HEK293T (cell line): ENCODE measurements around the gene BCAT1.

Experiments used
- ARNT ChIP-seq: fragments of 450-650 bp; IDR thresholded peaks from 2 replicates; pipeline ENCODE4 v1.6.1; 2017; ENCODE audit warnings: mild to moderate bottlenecking
- BHLHE40 ChIP-seq: fragments of 450-650 bp; IDR thresholded peaks from 2 replicates; pipeline ENCODE4 v1.6.1; 2016; ENCODE audit warnings: mild to moderate bottlenecking, moderate library complexity, borderline replicate concordance
- CTBP1 ChIP-seq: fragments of 450-650 bp; IDR thresholded peaks from 2 replicates; pipeline ENCODE4 v1.6.1; 2016; ENCODE audit warnings: borderline replicate concordance
- ELF4 ChIP-seq: fragments of 450-650 bp; IDR thresholded peaks from 2 replicates; pipeline ENCODE4 v1.6.1; 2017; ENCODE audit warnings: antibody characterized with exemption
- FOXA1 ChIP-seq: fragments of 450-650 bp; IDR thresholded peaks from 2 replicates; pipeline ENCODE4 v1.6.1; 2016; ENCODE audit warnings: mild to moderate bottlenecking
- FOXK2 ChIP-seq: fragments of 450-650 bp; IDR thresholded peaks from 2 replicates; pipeline ENCODE4 v1.6.1; 2016; ENCODE audit warnings: mild to moderate bottlenecking
- FOXM1 ChIP-seq: fragments of 450-650 bp; IDR thresholded peaks from 2 replicates; pipeline ENCODE4 v1.6.1; 2017; ENCODE audit warnings: mild to moderate bottlenecking, borderline replicate concordance
- LEF1 ChIP-seq: fragments of 450-650 bp; IDR thresholded peaks from 2 replicates; pipeline ENCODE4 v1.6.1; 2017; ENCODE audit warnings: mild to moderate bottlenecking, borderline replicate concordance
- NFRKB ChIP-seq: fragments of 450-650 bp; IDR thresholded peaks from 2 replicates; pipeline ENCODE4 v1.6.1; 2016; ENCODE audit warnings: mild to moderate bottlenecking, moderate library complexity
- PKNOX1 ChIP-seq: fragments of 450-650 bp; IDR thresholded peaks from 2 replicates; pipeline ENCODE4 v1.6.1; 2016
- SP1 ChIP-seq: fragments of 450-650 bp; IDR thresholded peaks from 2 replicates; pipeline ENCODE4 v1.6.1; 2017
- SUZ12 ChIP-seq: fragments of 450-650 bp; IDR thresholded peaks from 2 replicates; pipeline ENCODE4 v1.6.1; 2016; ENCODE audit warnings: mild to moderate bottlenecking
- TARDBP ChIP-seq: fragments of 450-650 bp; IDR thresholded peaks from 2 replicates; pipeline ENCODE4 v1.6.1; 2016

GRCh38 chr12:24823808-24824515 is 124.9 kb downstream of the BCAT1 start:
- no peak for TF ChIP-seq SP1
- no peak for TF ChIP-seq BHLHE40
- TF ChIP-seq FOXM1: no peak
- TF ChIP-seq ARNT: no peak
- no peak for TF ChIP-seq FOXA1
- no peak for TF ChIP-seq PKNOX1
- TF ChIP-seq SUZ12: no peak
- TF ChIP-seq TARDBP: no peak
- TF ChIP-seq LEF1: no peak
- TF ChIP-seq ELF4: no peak
- no peak for TF ChIP-seq CTBP1
- TF ChIP-seq FOXK2: no peak
- TF ChIP-seq NFRKB: no peak
